Measurements from ENCODE around the gene NXNL1. TPM values are rescaled to one million over a fixed set of nuclear protein-coding genes. Genes with fewer than 3 reads are reported as not detected.

The NXNL1 gene
- total and polyA plus RNA-seq, 9 of the 15 experiments (the other 6 are each of a cell fraction or from before 2014, with no cell fraction given) = not detected

DNA sequence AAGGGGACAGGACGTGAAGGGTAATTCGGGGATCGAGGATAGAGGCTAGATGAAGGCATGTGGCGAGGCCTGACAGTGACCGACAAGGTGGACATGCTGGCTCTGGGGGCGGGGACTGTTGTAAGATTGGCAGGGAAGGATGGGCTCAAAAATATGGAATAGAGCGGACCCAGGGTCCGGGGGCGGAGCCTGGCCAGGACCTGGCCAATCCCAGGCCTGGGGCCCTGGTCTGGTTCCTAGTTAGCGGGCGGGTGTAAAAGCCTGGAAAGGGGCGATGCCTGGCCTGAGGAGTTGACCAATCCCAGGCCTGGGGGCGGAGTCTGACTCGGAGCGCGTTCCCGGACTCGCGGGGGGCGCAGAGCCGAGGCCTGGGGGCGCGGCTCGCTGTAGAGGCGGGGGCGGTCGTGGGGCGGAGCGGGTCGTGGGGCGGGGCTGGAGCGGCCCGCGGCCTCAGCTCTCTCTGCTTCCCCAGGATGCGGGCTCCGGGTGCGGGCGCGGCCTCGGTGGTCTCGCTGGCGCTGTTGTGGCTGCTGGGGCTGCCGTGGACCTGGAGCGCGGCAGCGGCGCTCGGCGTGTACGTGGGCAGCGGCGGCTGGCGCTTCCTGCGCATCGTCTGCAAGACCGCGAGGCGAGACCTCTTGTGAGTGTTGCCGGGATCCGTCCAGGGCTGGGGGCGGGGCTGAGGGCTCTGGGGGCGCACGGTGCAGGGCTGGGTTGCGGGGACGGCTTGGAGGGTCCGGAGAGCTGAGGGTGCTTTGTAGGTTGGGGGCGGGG is 9.5 kb upstream of the NXNL1 start, which contains the start of gene SLC27A1 (continued):
- TF ChIP-seq, protein P1, sequence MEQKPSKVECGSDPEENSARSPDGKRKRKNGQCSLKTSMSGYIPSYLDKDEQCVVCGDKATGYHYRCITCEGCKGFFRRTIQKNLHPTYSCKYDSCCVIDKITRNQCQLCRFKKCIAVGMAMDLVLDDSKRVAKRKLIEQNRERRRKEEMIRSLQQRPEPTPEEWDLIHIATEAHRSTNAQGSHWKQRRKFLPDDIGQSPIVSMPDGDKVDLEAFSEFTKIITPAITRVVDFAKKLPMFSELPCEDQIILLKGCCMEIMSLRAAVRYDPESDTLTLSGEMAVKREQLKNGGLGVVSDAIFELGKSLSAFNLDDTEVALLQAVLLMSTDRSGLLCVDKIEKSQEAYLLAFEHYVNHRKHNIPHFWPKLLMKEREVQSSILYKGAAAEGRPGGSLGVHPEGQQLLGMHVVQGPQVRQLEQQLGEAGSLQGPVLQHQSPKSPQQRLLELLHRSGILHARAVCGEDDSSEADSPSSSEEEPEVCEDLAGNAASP (IDR thresholded peaks at IDR 0.05) = no peak
- TF ChIP-seq PHTF2 (CRISPR knock-in tag; IDR thresholded peaks at IDR 0.05) (no peak), HDAC6 (IDR thresholded peaks at IDR 0.05; ENCODE audit: low read depth, low read length) (no peak), HNRNPK (IDR thresholded peaks at IDR 0.05; ENCODE audit: low read depth, low read length, poor library complexity, severe bottlenecking) (no peak), BCOR (IDR thresholded peaks at IDR 0.05) (no peak), SMC3 (conservative IDR thresholded peaks at IDR 0.05; ENCODE audit: insufficient read depth, low read depth, low read length) (no peak), MAFK (IDR thresholded peaks at IDR 0.05; ENCODE audit: low read length) (no peak), NCOA2 (IDR thresholded peaks at IDR 0.05; ENCODE audit: partially characterized antibody in 2 of 2) (no peak), CHD2 (IDR thresholded peaks at IDR 0.05; ENCODE audit: low read depth, low read length) (peak; percentile 64), TEAD4 (IDR thresholded peaks at IDR 0.05; ENCODE audit: low read length) (no peak), TEAD4 (CRISPR knock-in tag; IDR thresholded peaks at IDR 0.05; ENCODE audit: borderline replicate concordance) (no peak), SIN3B (IDR thresholded peaks at IDR 0.05; ENCODE audit: low read depth) (no peak), ZNF584 (CRISPR knock-in tag; IDR thresholded peaks at IDR 0.05; ENCODE audit: low read depth) (no peak), TRIM28 (IDR thresholded peaks at IDR 0.05) (no peak), ZNF121 (CRISPR knock-in tag; conservative IDR thresholded peaks at IDR 0.05) (no peak), GTF2F1 (IDR thresholded peaks at IDR 0.05; ENCODE audit: low read depth, low read length) (no peak), ZEB2 (IDR thresholded peaks at IDR 0.05) (no peak), MCM7 (IDR thresholded peaks at IDR 0.05) (no peak), NFATC3 (IDR thresholded peaks at IDR 0.05) (no peak), POLR2H (tag; IDR thresholded peaks at IDR 0.05; ENCODE audit: low read depth) (no peak), POLR2B (IDR thresholded peaks at IDR 0.05; ENCODE audit: low read depth, partially characterized antibody) (no peak), EHMT2 (IDR thresholded peaks at IDR 0.05) (no peak), PPARD (CRISPR knock-in tag; IDR thresholded peaks at IDR 0.05) (no peak), TEAD2 (tag; IDR thresholded peaks at IDR 0.05) (no peak), ZNF57 (CRISPR knock-in tag; IDR thresholded peaks at IDR 0.05) (no peak)
- TF ChIP-seq, protein P2, sequence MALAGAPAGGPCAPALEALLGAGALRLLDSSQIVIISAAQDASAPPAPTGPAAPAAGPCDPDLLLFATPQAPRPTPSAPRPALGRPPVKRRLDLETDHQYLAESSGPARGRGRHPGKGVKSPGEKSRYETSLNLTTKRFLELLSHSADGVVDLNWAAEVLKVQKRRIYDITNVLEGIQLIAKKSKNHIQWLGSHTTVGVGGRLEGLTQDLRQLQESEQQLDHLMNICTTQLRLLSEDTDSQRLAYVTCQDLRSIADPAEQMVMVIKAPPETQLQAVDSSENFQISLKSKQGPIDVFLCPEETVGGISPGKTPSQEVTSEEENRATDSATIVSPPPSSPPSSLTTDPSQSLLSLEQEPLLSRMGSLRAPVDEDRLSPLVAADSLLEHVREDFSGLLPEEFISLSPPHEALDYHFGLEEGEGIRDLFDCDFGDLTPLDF (CRISPR knock-in tag; IDR thresholded peaks at IDR 0.05) = no peak
- TF ChIP-seq, protein P3, sequence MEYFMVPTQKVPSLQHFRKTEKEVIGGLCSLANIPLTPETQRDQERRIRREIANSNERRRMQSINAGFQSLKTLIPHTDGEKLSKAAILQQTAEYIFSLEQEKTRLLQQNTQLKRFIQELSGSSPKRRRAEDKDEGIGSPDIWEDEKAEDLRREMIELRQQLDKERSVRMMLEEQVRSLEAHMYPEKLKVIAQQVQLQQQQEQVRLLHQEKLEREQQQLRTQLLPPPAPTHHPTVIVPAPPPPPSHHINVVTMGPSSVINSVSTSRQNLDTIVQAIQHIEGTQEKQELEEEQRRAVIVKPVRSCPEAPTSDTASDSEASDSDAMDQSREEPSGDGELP (CRISPR knock-in tag; IDR thresholded peaks at IDR 0.05; ENCODE audit: borderline replicate concordance) = no peak
